ENCODE results near the gene APEH. TPM values are rescaled to one million over a fixed set of nuclear protein-coding genes. Genes with fewer than 3 reads are reported as not detected.

The APEH gene
- total RNA-seq, 1 experiment from 2014 or later = 246 TPM

GRCh38 chr3:49648354-49649019 is 25.7 kb upstream of the APEH start:
- H3K4me1 ChIP-seq (ENCODE audit: control insufficient read depth in 1 of 2, insufficient read depth in 2 of 2, low read length in 2 of 2) = peaks cover 4 to 17% of the 10 kb centered on the region in 2 experiments; a peak in 2 of 4 replicates
- H3K9ac ChIP-seq (ENCODE audit: low read length) = no peak overlapping the region
- RAD21 ChIA-PET (ENCODE audit: low non-redundant PET in 1 of 2, low total read pairs in 2 of 2, uncharacterized antibody in 2 of 2, unreplicated experiment in 2 of 2) = no interaction called here
- H3K36me3 ChIP-seq (ENCODE audit: control insufficient read depth in 1 of 2, insufficient read depth in 2 of 2, low read length in 2 of 2) = no peaks in the 10 kb centered on the region
- intact Hi-C loops (cut with micrococcal nuclease) = no loop called here
- POLR2A ChIA-PET = no interaction called here
- no peak overlapping the region for H3K4me2 ChIP-seq (ENCODE audit: low read length)
- no peak overlapping the region for H2AFZ ChIP-seq (ENCODE audit: low read depth, low read length, poor library complexity, severe bottlenecking)
- H3K79me2 ChIP-seq (ENCODE audit: insufficient read depth, low read length) = no peaks in the 10 kb centered on the region
- TF ChIP-seq ZFX (IDR thresholded peaks at IDR 0.05) (no peak), EGR1 (IDR thresholded peaks at IDR 0.05; ENCODE audit: low read depth) (no peak), ZNF274 (IDR thresholded peaks at IDR 0.05; ENCODE audit: low read depth, low read length) (no peak), TCF7L2 (IDR thresholded peaks at IDR 0.05; ENCODE audit: borderline replicate concordance, extremely low read depth, insufficient read depth, insufficient read length) (no peak), JUND (IDR thresholded peaks at IDR 0.05) (no peak), FOSL1 (IDR thresholded peaks at IDR 0.05; ENCODE audit: low read depth) (no peak), MAX (IDR thresholded peaks at IDR 0.05) (no peak)
- no peaks in the 10 kb centered on the region for H4K20me1 ChIP-seq (ENCODE audit: insufficient read depth)
- no peak overlapping the region for H3K4me3 ChIP-seq (replicated peaks in 1 of 2; ENCODE audit: low read depth in 1 of 2, low read length in 2 of 2)
- ATAC-seq (no peak), DNase-seq (ENCODE audit: low read depth, low spot score) (no peak)
- H3K9me2 ChIP-seq (ENCODE audit: insufficient read depth) = no peaks in the 10 kb centered on the region
- no peaks in the 10 kb centered on the region for H3K9me3 ChIP-seq (ENCODE audit: control insufficient read depth in 1 of 2, insufficient read depth in 1 of 2, low read depth in 1 of 2, low read length in 2 of 2)
- H3K27ac ChIP-seq (ENCODE audit: low read depth, low read length) = no peak overlapping the region
- H3K27me3 ChIP-seq (ENCODE audit: insufficient read depth, low read length) = no peaks in the 10 kb centered on the region
- no TSS peak for BruUV-seq (replicated peaks)
- CTCF ChIA-PET = no interaction called here

- no peak for ATAC-seq
- RAD21 ChIA-PET (ENCODE audit: low non-redundant PET in 1 of 2, low total read pairs in 2 of 2, uncharacterized antibody in 2 of 2, unreplicated experiment in 2 of 2) = no interaction called here
- TF ChIP-seq MAX (IDR thresholded peaks at IDR 0.05) = no peak
- TF ChIP-seq RAD21 (IDR thresholded peaks at IDR 0.05; ENCODE audit: low read depth) = no peak
- no peak for TF ChIP-seq CEBPB (IDR thresholded peaks at IDR 0.05; ENCODE audit: low read depth)
- TF ChIP-seq SRF (IDR thresholded peaks at IDR 0.05; ENCODE audit: low read depth) = no peak
- TF ChIP-seq POLR2A (IDR thresholded peaks at IDR 0.05; ENCODE audit: borderline replicate concordance, extremely low read depth, insufficient read depth, insufficient read length) = no peak
- TF ChIP-seq, protein P1, sequence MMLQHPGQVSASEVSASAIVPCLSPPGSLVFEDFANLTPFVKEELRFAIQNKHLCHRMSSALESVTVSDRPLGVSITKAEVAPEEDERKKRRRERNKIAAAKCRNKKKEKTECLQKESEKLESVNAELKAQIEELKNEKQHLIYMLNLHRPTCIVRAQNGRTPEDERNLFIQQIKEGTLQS (IDR thresholded peaks at IDR 0.05) = no peak
- TF ChIP-seq, protein P2, sequence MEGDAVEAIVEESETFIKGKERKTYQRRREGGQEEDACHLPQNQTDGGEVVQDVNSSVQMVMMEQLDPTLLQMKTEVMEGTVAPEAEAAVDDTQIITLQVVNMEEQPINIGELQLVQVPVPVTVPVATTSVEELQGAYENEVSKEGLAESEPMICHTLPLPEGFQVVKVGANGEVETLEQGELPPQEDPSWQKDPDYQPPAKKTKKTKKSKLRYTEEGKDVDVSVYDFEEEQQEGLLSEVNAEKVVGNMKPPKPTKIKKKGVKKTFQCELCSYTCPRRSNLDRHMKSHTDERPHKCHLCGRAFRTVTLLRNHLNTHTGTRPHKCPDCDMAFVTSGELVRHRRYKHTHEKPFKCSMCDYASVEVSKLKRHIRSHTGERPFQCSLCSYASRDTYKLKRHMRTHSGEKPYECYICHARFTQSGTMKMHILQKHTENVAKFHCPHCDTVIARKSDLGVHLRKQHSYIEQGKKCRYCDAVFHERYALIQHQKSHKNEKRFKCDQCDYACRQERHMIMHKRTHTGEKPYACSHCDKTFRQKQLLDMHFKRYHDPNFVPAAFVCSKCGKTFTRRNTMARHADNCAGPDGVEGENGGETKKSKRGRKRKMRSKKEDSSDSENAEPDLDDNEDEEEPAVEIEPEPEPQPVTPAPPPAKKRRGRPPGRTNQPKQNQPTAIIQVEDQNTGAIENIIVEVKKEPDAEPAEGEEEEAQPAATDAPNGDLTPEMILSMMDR (IDR thresholded peaks at IDR 0.05 in 2 of 3, conservative IDR thresholded peaks at IDR 0.05 in 1 of 3; ENCODE audit: borderline replicate concordance in 1 of 3, insufficient read depth in 1 of 3, low read depth in 2 of 3, low read length in 2 of 3) = no peak
- TF ChIP-seq REST (IDR thresholded peaks at IDR 0.05; ENCODE audit: low read depth) = no peak
- TF ChIP-seq SP1 (IDR thresholded peaks at IDR 0.05; ENCODE audit: low read depth) = no peak
- no peak for TF ChIP-seq JUND (IDR thresholded peaks at IDR 0.05)
- TF ChIP-seq TCF7L2 (IDR thresholded peaks at IDR 0.05; ENCODE audit: borderline replicate concordance, extremely low read depth, insufficient read depth, insufficient read length) = no peak
Measured at GRCh38 chr3:49649576-49649975, 24.6 kb upstream of the APEH start.

More at GRCh38 chr3:49649576-49649975, 24.6 kb upstream of the APEH start:
- Histone ChIP-seq H3K27me3 (ENCODE audit: insufficient read depth, low read length) (no peaks in the 10 kb centered on the region), H3K27ac (ENCODE audit: low read depth, low read length) (no peak overlapping the region), H3K4me3 (replicated peaks in 1 of 2; ENCODE audit: low read depth in 1 of 2, low read length in 2 of 2) (no peak overlapping the region), H3K9ac (ENCODE audit: low read length) (no peak overlapping the region), H2AFZ (ENCODE audit: low read depth, low read length, poor library complexity, severe bottlenecking) (no peak overlapping the region), H3K79me2 (ENCODE audit: insufficient read depth, low read length) (no peaks in the 10 kb centered on the region), H3K36me3 (ENCODE audit: control insufficient read depth in 1 of 2, insufficient read depth in 2 of 2, low read length in 2 of 2) (no peaks in the 10 kb centered on the region), H3K4me1 (ENCODE audit: control insufficient read depth in 1 of 2, insufficient read depth in 2 of 2, low read length in 2 of 2) (peaks cover 4 to 17% of the 10 kb centered on the region in 2 experiments; a peak in 2 of 4 replicates), H4K20me1 (ENCODE audit: insufficient read depth) (no peaks in the 10 kb centered on the region), H3K9me2 (ENCODE audit: insufficient read depth) (no peaks in the 10 kb centered on the region), H3K9me3 (ENCODE audit: control insufficient read depth in 1 of 2, insufficient read depth in 1 of 2, low read depth in 1 of 2, low read length in 2 of 2) (no peaks in the 10 kb centered on the region), H3K4me2 (ENCODE audit: low read length) (no peak overlapping the region)
- CTCF ChIA-PET = no interaction called here
- no peak for DNase-seq (ENCODE audit: low read depth, low spot score)
- POLR2A ChIA-PET = no interaction called here
- intact Hi-C loops (cut with micrococcal nuclease) = no loop called here
- no TSS peak for BruUV-seq (replicated peaks)

Data from HCT116 (cell line).